Keratinocyte (primary cell): ENCODE data around the gene LCT. TPM values are rescaled to one million over a fixed set of nuclear protein-coding genes. Genes with fewer than 3 reads are reported as not detected.

ENCODE experiments used
- DNase-seq: peaks from one replicate; pipeline ENCODE4 v3.0.0-alpha.2; 2011; ENCODE audit warnings: low read depth, missing footprints, low spot score
- FAIRE-seq: peaks from 2 replicates; lab custom pipeline; 2011; peaks lifted over from hg19 to GRCh38; lab: Jason Lieb, UNC
- H2AFZ ChIP-seq: 2 replicates; pipeline ENCODE4 v1.6.0; 2012; ENCODE audit warnings: low read length, control low read depth, inconsistent platforms; ENCODE audit not compliant: control insufficient read depth
- H3K27ac ChIP-seq: 2 replicates; pipeline ENCODE4 v1.5.1; 2011; ENCODE audit warnings: low read length; ENCODE audit not compliant: control insufficient read depth, insufficient read depth
- H3K27me3 ChIP-seq: 3 replicates; pipeline ENCODE4 v1.6.0; 2011; ENCODE audit warnings: low read length; ENCODE audit not compliant: control insufficient read depth, insufficient read depth; ENCODE audit errors: extremely low read depth
- H3K36me3 ChIP-seq, 2 experiments: 2 replicates in 1 of 2; 3 replicates in 1 of 2; pipeline ENCODE4 v1.5.1; 2011; ENCODE audit warnings: low read length in 2 of 2, mild to moderate bottlenecking in 1 of 2; ENCODE audit not compliant: control insufficient read depth in 2 of 2, insufficient read depth in 2 of 2; ENCODE audit errors: extremely low read depth in 1 of 2
- H3K4me1 ChIP-seq: 3 replicates; pipeline ENCODE4 v1.5.1; 2011; ENCODE audit warnings: low read length; ENCODE audit not compliant: control insufficient read depth, insufficient read depth; ENCODE audit errors: extremely low read depth
- H3K4me2 ChIP-seq: 3 replicates; pipeline ENCODE4 v1.6.0; 2011; ENCODE audit warnings: low read depth, low read length; ENCODE audit not compliant: control insufficient read depth, insufficient read depth; ENCODE audit errors: extremely low read depth
- H3K4me3 ChIP-seq, 3 experiments: fragments of 200-600 bp in 1 of 3; sonication (generic) in 1 of 3; 2 replicates in 2 of 3; 3 replicates in 1 of 3; pipeline ENCODE4 v1.5.1; 2011 to 2016; ENCODE audit warnings: low read length in 3 of 3, mild to moderate bottlenecking in 3 of 3, control low read depth in 2 of 3, inconsistent platforms in 1 of 3, low read depth in 1 of 3, mixed read lengths in 1 of 3, mixed run types in 1 of 3, moderate library complexity in 1 of 3; ENCODE audit not compliant: control insufficient read depth in 2 of 3, insufficient read depth in 2 of 3; ENCODE audit errors: extremely low read depth in 1 of 3
- H3K79me2 ChIP-seq: 2 replicates; pipeline ENCODE4 v1.6.0; 2012; ENCODE audit warnings: low read length; ENCODE audit not compliant: control insufficient read depth, insufficient read depth
- H3K9ac ChIP-seq: 3 replicates; pipeline ENCODE4 v1.6.0; 2011; ENCODE audit warnings: low read length; ENCODE audit not compliant: control insufficient read depth, insufficient read depth; ENCODE audit errors: extremely low read depth
- H3K9me1 ChIP-seq: 3 replicates; pipeline ENCODE4 v1.6.0; 2011; ENCODE audit warnings: low read length; ENCODE audit not compliant: control insufficient read depth, insufficient read depth; ENCODE audit errors: extremely low read depth
- H3K9me3 ChIP-seq: 2 replicates; pipeline ENCODE4 v1.5.1; 2012; ENCODE audit warnings: low read depth, low read length; ENCODE audit not compliant: control insufficient read depth
- H4K20me1 ChIP-seq: 3 replicates; pipeline ENCODE4 v1.6.0; 2011; ENCODE audit warnings: low read length; ENCODE audit not compliant: control insufficient read depth, insufficient read depth; ENCODE audit errors: extremely low read depth
- CTCF ChIP-seq, 3 experiments: IDR thresholded peaks in 1 of 3; conservative IDR thresholded peaks in 1 of 3; optimal IDR thresholded peaks in 1 of 3; 2 replicates in 2 of 3; 3 replicates in 1 of 3; pipeline versions ENCODE3 to v1.5.1; 2011; ENCODE audit warnings: low read length in 3 of 3, mild to moderate bottlenecking in 3 of 3, moderate library complexity in 2 of 3, control low read depth in 1 of 3, inconsistent platforms in 1 of 3; ENCODE audit not compliant: insufficient read depth in 2 of 3; ENCODE audit errors: extremely low read depth in 1 of 3
- EZH2 ChIP-seq: IDR thresholded peaks from one replicate; pipeline ENCODE4 v1.6.1; 2012; ENCODE audit warnings: inconsistent platforms, mild to moderate bottlenecking, low read length, moderate library complexity
- dilution Hi-C: fragments of 300-500 bp; cut with MboI; formaldehyde crosslinking; loops from one replicate; pipeline ENCODE4 v1.7.0; 2020; ENCODE audit warnings: low sequenced_read_pairs; ENCODE audit not compliant: extremely low pct_ligation_motif_present
- polyA plus RNA-seq, 5 experiments: library from polyadenylated mRNA; depleted of rRNA in 3 of 5; stranded (reverse) in 3 of 5; stranded (forward) in 1 of 5; unstranded in 1 of 5; fragments of >200 nt; gene quantifications; 1 replicate in 1 of 5; 2 replicates in 3 of 5; 3 replicates in 1 of 5; pipeline versions ENCODE4 v1.2.1 to v1.2.3, GENCODE V29; 2011 to 2012; ENCODE audit warnings: missing spikeins in 2 of 5, low read depth in 1 of 5, low replicate concordance in 1 of 5

The LCT gene
- polyA plus RNA-seq, 1 donor (not counting 4 experiments of a cell fraction or from before 2014, with no cell fraction given), result 0.01 TPM

- Histone ChIP-seq H3K79me2 (no peaks in the 10 kb centered on the region), H3K4me2 (no peak overlapping the region), H3K9me1 (no peaks in the 10 kb centered on the region), H2AFZ (no peak overlapping the region), H4K20me1 (no peaks in the 10 kb centered on the region), H3K27ac (no peak overlapping the region), H3K9ac (no peak overlapping the region), H3K4me3 (no peak overlapping the region), H3K9me3 (peaks cover 2% of the 10 kb centered on the region), H3K36me3 (peaks cover 13 to 18% of the 10 kb centered on the region in 2 experiments), H3K27me3 (no peaks in the 10 kb centered on the region), H3K4me1 (peaks cover 7% of the 10 kb centered on the region)
- TF ChIP-seq EZH2 (no peak), CTCF (optimal IDR thresholded peaks at IDR 0.05 in 1 of 3, IDR thresholded peaks at IDR 0.05 in 1 of 3, conservative IDR thresholded peaks at IDR 0.05 in 1 of 3; ENCODE audit: extremely low read depth in 1 of 3, insufficient read depth in 2 of 3, low read length in 3 of 3) (no peak)
- dilution Hi-C loops, result no loop called here
- DNase-seq, result no peak
- no peak for FAIRE-seq
These were observed 54.8 kb downstream of the LCT start for GRCh38 chr2:135782231-135782630.

GRCh38 chr2:135776367-135776766 lies 60.6 kb downstream of the LCT start:
- H3K4me2 ChIP-seq, result no peak overlapping the region
- H3K4me3 ChIP-seq, result no peak overlapping the region
- no peaks in the 10 kb centered on the region for H4K20me1 ChIP-seq
- H3K9me3 ChIP-seq, result no peaks in the 10 kb centered on the region
- H3K9ac ChIP-seq, result no peak overlapping the region
- H3K9me1 ChIP-seq, result no peaks in the 10 kb centered on the region
- H3K4me1 ChIP-seq, result peaks cover 7% of the 10 kb centered on the region
- no peak overlapping the region for H3K27ac ChIP-seq
- no peak for FAIRE-seq
- H3K79me2 ChIP-seq, result no peaks in the 10 kb centered on the region
- no peak overlapping the region for H2AFZ ChIP-seq
- dilution Hi-C loops, result no loop called here
- no peaks in the 10 kb centered on the region for H3K27me3 ChIP-seq
- DNase-seq, result no peak
- peaks cover 22 to 27% of the 10 kb centered on the region in 2 experiments for H3K36me3 ChIP-seq
- TF ChIP-seq CTCF (optimal IDR thresholded peaks at IDR 0.05 in 1 of 3, IDR thresholded peaks at IDR 0.05 in 1 of 3, conservative IDR thresholded peaks at IDR 0.05 in 1 of 3; ENCODE audit: extremely low read depth in 1 of 3, insufficient read depth in 2 of 3, low read length in 3 of 3) (no peak), EZH2 (no peak)
